HG02885 (cell line): ENCODE data around the gene NDUFAF3.
A peak's percentile ranks its signal among the peaks of the same experiment; 100 is the strongest.

Experiments
- ATAC-seq: cut with Tn5 transposase; IDR thresholded peaks from one replicate; pipeline ENCODE4 v1.9.1; 2021; ENCODE audit warnings: mild to moderate bottlenecking; ENCODE audit not compliant: unreplicated experiment, poor library complexity

NDUFAF3 gene

DNA sequence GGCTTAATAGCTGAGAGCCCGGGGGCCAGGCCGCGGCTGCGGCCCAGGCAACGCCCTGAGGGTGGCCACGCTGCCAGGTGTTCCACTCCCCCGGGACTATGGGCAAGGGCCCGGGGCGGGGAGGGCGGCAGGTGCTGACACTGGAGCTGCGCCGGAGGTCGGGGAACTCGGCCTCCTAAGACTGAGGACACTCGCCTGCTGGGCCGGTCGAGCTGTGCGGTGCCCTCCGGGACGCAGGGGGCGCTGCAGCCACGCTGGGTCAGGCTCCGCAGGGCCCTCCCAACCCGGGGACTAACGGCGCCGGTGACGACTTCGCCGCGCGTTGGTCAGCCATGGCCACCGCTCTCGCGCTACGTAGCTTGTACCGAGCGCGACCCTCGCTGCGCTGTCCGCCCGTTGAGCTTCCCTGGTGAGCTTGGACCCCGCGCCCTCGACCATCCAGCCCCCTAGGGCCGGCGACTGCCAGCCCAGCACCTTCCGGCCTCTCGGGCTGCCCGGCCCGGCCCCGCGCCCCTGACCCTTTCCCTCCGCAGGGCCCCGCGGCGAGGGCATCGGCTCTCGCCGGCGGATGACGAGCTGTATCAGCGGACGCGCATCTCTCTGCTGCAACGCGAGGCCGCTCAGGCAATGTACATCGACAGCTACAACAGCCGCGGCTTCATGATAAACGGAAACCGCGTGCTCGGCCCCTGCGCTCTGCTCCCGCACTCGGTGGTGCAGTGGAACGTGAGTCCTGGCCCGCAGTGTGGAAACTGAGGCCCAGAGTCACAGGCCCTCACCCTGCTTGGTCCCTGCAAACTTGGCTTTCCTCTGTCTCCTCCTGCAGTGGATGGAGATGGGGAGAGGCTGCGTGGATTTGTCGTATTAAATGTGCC is at the start of gene NDUFAF3:
NDUFAF3 (plus strand) TSS at position 309 of the 875 bp plus-strand sequence; CDS start at position 333, 24 bp downstream.
- ATAC-seq = peak; percentile 65

- no peak for ATAC-seq
Measured at GRCh38 chr3:48974076-48974864, 47.7 kb upstream of the NDUFAF3 start.

DNA sequence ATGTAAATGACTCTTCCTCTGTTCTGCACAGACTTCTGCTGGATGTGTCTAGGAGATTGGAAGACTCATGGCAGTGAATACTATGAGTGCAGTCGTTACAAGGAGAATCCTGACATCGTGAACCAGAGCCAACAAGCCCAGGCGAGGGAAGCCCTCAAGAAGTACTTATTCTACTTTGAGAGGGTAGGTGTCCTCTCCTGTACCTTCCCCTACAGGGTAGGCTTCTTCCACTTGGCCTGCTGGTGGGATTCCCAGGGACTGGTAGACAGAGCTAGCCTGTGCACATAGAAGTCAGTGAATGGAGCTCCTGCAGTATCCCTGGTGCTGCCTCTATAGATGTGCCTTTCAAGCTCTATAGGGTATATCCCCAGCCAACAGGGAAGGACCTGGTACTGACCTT is 42.5 kb upstream of the NDUFAF3 start:
- ATAC-seq = no peak

- ATAC-seq = no peak
Measured at GRCh38 chr3:48980295-48980694, 41.6 kb upstream of the NDUFAF3 start.

GRCh38 chr3:48982016-48982415 is 39.9 kb upstream of the NDUFAF3 start:
- ATAC-seq = no peak

- ATAC-seq = no peak
Measured at GRCh38 chr3:48982686-48983085, 39.2 kb upstream of the NDUFAF3 start.

DNA sequence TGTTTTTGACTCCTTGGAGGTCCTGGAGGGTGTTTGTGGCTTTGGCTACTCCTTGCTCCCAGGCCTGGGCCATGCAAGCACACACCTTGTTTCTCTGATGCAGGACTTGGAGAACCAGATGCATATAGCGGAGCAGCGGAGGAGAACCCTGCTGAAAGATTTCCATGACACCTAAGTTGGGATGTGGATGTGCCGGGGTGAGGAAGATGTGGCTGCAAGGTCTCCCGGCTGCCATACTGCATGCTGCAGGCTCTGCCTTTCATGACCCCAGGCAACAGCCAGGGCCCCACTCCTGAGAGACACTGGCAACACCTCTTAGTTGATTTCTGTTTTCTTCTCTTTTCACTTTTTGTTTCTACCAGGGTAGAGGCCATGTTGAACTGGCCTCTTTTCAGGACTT is 38.8 kb upstream of the NDUFAF3 start:
- no peak for ATAC-seq

DNA sequence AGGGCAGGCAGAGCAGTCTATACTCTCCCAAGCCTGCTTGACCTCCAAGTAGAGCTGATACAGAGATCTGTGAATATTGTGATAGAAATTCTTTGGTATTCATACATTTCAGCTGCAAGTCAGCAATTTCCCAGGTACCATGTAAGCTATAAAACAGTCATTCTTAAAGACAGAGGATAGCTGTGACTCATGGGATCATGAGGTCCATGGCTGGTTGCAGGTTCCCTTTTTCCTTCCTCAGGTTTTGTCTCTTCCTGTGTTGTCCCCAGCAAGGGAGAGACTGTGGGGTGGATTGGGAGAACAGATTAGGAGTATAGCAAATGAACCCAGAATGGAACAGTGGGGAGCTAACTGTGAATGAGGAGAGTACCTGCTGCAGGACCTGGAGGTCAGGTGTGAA is 37.3 kb upstream of the NDUFAF3 start:
- no peak for ATAC-seq

- no peak for ATAC-seq
Measured at GRCh38 chr3:48985831-48986376, 36.0 kb upstream of the NDUFAF3 start.

DNA sequence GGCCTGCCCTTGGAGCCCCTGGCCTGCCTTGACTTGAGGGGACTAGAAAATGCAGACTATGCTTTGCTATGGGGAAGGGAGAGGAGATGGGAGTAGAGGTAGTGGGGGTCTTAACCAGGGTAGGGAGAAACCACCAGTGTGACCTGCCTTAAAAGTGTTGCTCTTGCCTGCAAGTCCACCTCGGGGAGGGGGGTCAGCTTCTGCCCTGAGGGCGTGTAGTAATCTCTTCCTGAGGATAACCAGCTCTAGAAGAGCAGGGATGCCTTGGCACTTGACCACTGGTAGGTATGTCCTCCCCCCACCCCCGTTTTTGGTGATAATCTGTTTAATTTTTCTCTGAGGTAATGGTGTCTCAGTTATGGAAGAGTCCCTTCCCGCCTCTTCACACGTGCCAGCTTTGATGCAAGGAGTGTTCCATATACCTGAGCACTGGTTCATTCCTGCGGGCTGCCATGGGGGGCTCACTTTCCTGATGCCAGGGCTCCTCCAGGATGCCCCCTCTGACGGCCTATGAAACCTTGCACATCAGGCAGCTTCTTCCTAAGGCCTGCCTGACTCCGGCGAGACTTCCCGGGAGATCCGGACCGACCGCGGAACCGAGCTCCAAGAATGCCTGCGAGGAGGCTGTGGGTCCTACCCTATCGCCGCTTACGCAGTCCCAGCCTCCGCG is 32.7 kb upstream of the NDUFAF3 start:
- no peak for ATAC-seq

DNA sequence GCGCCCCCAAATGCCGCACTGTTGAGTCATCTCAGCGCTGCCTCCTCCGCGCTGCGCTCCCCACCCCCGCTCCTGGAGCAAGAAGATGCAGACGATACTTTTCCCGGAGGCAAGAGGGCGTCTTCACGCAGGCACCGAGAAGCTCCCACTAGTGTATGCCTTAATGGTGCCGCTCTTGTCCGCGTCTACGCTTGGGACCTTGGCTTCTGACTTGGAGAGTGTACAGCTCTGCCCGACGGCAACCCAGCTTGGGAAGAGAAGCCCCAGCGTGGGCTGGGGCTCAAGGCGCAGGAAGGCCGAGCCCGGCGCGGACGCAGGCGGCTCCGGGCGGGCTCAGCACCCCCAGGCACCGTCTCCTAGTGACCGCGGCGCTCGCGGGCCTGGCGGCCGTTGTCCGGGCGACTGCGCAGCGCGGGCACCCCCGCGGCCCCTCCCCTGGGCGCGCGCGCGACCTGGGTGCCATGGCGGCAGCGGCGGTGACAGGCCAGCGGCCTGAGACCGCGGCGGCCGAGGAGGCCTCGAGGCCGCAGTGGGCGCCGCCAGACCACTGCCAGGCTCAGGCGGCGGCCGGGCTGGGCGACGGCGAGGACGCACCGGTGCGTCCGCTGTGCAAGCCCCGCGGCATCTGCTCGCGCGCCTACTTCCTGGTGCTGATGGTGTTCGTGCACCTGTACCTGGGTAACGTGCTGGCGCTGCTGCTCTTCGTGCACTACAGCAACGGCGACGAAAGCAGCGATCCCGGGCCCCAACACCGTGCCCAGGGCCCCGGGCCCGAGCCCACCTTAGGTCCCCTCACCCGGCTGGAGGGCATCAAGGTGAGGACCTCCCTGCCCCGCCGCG is 31.9 kb upstream of the NDUFAF3 start, which contains the start of gene P4HTM:
P4HTM (plus strand) TSS at position 446 of the 840 bp plus-strand sequence; CDS start at position 462, 16 bp downstream.
- peak; percentile 60 for ATAC-seq

DNA sequence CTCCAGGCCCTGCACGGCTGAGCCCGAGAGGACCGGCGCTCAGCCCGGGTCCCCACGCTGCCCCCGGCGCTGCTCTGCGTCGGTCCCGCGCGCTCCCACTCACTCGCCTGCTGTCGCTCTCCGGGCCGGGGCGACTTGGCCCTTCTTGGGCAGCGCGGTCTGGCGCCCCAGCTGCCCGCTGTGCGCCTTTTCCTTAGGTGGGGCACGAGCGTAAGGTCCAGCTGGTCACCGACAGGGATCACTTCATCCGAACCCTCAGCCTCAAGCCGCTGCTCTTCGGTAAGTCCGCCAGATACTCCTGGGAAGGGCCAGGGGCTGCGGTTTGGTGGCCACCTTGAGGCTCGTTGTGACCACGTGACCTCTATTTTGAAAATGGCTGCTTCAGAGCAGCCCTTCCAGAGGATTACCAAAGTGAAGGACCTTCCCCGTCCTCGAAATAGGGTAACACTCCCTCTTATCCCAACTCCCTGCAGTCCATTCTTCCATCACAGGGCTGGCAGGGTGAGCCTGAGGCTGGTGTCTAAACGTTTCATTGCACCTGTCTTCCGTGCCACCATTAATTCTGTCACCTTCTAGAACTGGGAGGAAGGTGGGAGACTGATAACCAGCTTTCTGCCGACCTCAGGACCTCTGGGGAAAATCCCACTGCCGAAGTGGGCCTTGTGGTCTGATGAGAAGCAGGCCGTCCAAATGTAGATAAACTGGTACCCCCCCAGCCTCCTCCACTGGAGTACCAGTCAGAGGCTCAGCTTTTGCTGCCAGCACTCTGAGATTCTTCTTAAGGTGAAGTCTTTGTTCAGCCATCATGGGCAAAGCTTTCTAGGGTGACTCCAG is 31.1 kb upstream of the NDUFAF3 start:
- ATAC-seq = peak; percentile 22

DNA sequence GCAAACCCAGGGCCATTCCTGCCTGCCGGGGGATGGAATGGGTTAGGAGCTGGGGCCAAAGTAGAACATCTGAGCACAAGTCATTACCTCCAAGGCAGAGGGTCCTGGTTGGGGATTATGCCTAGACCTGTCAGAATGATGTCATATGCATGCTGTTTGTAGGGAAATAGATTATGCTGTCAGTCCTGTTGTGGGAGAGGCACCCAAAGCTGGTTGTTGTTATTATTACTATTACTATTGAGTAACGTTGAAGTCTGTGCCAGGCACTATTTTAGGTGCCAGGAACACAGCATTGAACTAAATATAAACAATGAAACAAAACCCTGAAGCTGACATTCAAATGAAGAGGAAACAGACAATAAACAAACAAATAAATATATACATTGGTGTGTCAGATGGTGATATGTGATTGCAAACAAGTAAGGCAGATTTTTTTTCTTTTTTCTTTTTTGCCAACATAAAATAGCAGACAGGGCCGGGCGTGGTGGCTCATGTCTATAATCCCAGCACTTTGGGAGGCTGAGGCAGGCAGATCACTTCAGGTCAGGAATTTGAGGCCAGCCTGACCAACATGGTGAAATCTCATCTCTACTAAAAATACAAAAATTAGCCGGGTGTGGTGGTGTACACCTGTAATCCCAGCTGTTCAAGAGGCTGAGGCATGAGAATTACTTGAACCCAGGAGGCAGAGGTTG is 29.9 kb upstream of the NDUFAF3 start:
- no peak for ATAC-seq

GRCh38 chr3:48993834-48994233 is 28.1 kb upstream of the NDUFAF3 start:
- ATAC-seq = no peak

DNA sequence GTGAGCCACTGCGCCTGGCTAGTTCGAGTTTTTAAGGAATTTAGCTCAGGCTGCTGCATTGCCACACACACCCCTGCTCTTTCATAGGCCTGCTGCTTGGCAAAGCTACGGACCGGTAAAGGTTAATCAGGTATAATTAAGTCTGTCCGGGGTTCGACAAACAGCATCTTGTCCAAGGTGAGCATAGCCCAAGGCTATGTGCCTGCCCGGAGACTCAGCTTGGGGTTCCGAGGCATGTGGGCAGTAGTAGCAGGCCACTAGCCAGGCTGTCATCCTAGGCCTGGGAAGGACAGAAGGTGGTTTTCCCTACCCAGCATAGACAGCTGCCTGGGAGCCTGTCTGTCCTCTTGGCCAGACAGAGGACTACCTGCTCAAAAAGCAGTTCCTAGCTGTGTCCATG is 25.3 kb upstream of the NDUFAF3 start:
- no peak for ATAC-seq

DNA sequence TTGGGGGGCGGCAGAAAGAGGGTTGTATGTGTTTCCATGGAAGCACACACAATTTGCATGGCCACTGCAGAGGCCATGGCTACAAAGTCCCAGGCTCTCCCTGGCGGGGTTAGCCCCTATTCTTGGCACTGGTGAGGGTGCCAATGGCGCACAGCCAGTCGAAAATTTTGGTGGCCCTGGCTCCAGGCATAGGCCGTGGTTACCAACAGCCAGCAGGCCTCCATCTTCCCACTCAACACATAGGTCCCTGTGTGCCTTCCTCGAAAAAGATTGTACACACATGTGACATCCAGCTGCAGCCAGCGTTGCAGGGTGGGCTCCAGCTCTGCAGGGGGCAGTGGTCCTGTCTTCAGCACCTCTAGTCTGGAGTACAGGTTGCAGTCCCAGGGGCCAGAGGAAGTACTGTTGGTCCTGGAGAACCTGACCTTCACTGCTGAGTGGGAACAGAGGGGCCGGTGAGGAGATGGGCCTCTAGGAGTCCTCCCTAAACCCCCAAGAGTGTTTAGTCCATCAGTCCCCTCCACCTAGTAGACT is 24.8 kb upstream of the NDUFAF3 start:
- no peak for ATAC-seq

GRCh38 chr3:48997714-48998637 is 23.9 kb upstream of the NDUFAF3 start:
- no peak for ATAC-seq
